RWPE2 (cell line): ENCODE data around the gene LRRC59.
A peak's percentile ranks its signal among the peaks of the same experiment; 100 is the strongest.
"Not testable (repeated sequence)": the region's sequence is repeated elsewhere in the genome, so short reads cannot be mapped to it uniquely, and the experiment has no call there.

Experiments
- ATAC-seq: fragments of 200-7000 bp; cut with Tn5 transposase; 3 replicates; pipeline ENCODE4 v1.9.1; 2021; ENCODE audit warnings: low read depth
- DNase-seq: peaks from one replicate; pipeline ENCODE4 v3.0.0-alpha.2; 2020; ENCODE audit warnings: low spot score
- H3K27ac ChIP-seq: fragments of 450-650 bp; 2 replicates; pipeline ENCODE4 v1.5.1; 2017; ENCODE audit warnings: mild to moderate bottlenecking; ENCODE audit not compliant: poor library complexity, severe bottlenecking
- H3K27me3 ChIP-seq: fragments of 250-450 bp; sonication (Bioruptor Pico); 2 replicates; pipeline ENCODE4 v1.5.1; 2021; ENCODE audit warnings: mild to moderate bottlenecking, moderate library complexity; ENCODE audit not compliant: insufficient read depth, poor library complexity, severe bottlenecking
- H3K36me3 ChIP-seq: fragments of 250-450 bp; sonication (Bioruptor Pico); 2 replicates; pipeline ENCODE4 v1.5.1; 2020; ENCODE audit warnings: low read depth, mild to moderate bottlenecking, moderate library complexity
- H3K4me1 ChIP-seq: fragments of 250-450 bp; sonication (Bioruptor Pico); 2 replicates; pipeline ENCODE4 v1.5.1; 2021; ENCODE audit warnings: mild to moderate bottlenecking, moderate library complexity; ENCODE audit not compliant: insufficient read depth, poor library complexity, severe bottlenecking
- H3K4me3 ChIP-seq: fragments of 250-450 bp; sonication (Bioruptor Pico); 2 replicates; pipeline ENCODE4 v1.5.1; 2021; ENCODE audit warnings: mild to moderate bottlenecking, moderate library complexity; ENCODE audit not compliant: severe bottlenecking
- H3K9me3 ChIP-seq: fragments of 250-450 bp; sonication (Bioruptor Pico); 2 replicates; pipeline ENCODE4 v1.5.1; 2021; ENCODE audit warnings: mild to moderate bottlenecking, moderate library complexity; ENCODE audit not compliant: severe bottlenecking
- TF ChIP-seq, protein P1 (sequence below): fragments of 450-650 bp; IDR thresholded peaks from one replicate; pipeline ENCODE4 v1.5.1; 2017; ENCODE audit warnings: mild to moderate bottlenecking, moderate library complexity; ENCODE audit not compliant: poor library complexity, severe bottlenecking

The LRRC59 gene

DNA sequence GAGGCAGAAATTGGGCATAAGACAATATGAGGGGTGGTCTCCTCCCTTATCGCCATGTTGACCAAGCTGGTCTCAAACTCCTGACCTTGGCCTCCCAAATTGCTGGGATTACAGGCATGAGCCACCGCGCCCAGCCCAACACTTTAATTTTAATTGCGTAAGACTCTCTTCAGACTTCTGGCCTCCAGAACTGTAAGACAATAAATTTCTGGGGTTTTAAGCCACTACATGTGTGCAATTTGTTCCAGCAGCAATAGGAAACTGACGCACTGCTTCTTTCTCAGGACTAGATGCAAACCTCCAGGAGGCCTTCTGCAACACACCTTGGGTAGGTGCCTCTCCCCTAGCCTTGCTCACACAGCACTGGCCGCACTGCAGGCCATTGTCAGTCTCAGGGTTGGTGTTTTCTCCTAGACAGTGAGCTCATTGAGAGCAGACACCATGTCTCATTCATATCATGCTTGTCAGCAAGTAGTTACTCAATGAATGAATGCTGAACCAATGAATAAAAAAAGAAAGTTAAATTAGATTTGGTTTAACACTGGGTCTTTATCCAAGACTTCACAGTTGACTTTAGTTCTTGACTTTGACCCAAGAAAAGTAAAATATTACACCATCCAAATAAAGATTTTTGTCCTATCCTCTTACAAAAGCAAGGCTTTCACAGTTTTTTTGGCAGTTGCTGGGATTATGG, 23.2 kb upstream of the LRRC59 start:
- DNase-seq (no peak), ATAC-seq (no peak)
- Histone ChIP-seq H3K9me3 (no peaks in the 10 kb centered on the region), H3K27ac (peak overlapping the region; percentile 92), H3K36me3 (no peaks in the 10 kb centered on the region), H3K4me1 (peaks cover 31% of the 10 kb centered on the region), H3K4me3 (no peak overlapping the region), H3K27me3 (no peaks in the 10 kb centered on the region)
- TF ChIP-seq, protein P1, sequence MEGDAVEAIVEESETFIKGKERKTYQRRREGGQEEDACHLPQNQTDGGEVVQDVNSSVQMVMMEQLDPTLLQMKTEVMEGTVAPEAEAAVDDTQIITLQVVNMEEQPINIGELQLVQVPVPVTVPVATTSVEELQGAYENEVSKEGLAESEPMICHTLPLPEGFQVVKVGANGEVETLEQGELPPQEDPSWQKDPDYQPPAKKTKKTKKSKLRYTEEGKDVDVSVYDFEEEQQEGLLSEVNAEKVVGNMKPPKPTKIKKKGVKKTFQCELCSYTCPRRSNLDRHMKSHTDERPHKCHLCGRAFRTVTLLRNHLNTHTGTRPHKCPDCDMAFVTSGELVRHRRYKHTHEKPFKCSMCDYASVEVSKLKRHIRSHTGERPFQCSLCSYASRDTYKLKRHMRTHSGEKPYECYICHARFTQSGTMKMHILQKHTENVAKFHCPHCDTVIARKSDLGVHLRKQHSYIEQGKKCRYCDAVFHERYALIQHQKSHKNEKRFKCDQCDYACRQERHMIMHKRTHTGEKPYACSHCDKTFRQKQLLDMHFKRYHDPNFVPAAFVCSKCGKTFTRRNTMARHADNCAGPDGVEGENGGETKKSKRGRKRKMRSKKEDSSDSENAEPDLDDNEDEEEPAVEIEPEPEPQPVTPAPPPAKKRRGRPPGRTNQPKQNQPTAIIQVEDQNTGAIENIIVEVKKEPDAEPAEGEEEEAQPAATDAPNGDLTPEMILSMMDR: no peak

GRCh38 chr17:50419577-50419976, 22.3 kb upstream of the LRRC59 start:
- H3K27ac ChIP-seq, H3K9me3 ChIP-seq, DNase-seq, H3K27me3 ChIP-seq, H3K36me3 ChIP-seq, ATAC-seq, H3K4me3 ChIP-seq: not testable (repeated sequence)
- H3K4me1 ChIP-seq: peaks cover 26% of the 10 kb centered on the region

DNA sequence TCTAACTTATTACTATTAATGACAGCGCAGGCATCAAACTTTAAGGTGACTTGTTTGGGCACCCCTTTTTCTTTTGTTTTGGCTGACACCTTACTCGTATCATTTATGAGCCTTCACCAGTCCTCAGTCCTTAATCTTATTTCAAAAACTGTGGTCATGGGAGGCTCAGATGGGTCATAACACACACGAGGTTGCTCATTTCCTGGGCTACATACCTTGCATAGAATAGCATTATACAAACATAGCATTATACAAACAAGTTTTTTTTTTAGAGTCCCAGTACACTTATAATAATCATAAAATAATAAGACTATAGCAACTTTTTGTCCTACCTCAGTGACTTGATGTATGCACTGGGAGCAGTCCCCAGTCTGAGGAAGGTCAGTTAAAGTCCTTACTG, 17.5 kb upstream of the LRRC59 start:
- Histone ChIP-seq H3K36me3 (no peaks in the 10 kb centered on the region), H3K4me1 (peaks cover 5% of the 10 kb centered on the region), H3K9me3 (no peaks in the 10 kb centered on the region), H3K4me3 (no peak overlapping the region), H3K27me3 (no peaks in the 10 kb centered on the region), H3K27ac (no peak overlapping the region)
- ATAC-seq: no peak
- DNase-seq: no peak
- TF ChIP-seq, protein P1: no peak

DNA sequence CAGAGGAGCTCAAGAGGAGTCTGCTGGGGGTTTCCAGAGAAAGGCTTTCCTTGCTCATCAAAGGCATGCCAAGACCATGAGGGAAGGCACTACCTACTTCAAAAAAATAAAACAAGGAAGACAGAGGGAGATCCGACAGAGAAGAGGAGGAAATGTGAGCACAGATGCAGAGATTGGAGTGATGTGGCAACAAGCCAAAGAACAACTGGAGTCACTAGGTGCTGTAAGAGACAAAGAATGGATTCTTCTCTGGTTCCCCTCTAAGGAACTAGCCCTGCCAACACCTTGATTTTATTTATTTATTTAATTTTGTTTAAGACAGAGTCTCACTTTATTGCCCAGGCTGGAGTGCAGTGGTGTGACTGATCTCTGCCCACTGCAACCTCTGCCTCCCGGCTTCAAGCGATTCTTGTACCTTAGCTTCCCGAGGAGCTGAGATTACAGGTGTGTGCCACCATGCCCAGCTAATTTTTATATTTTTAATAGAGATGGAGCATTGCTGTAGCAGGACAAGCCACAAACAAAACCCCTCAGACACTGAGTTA, 14.9 kb upstream of the LRRC59 start:
- DNase-seq: no peak
- no peaks in the 10 kb centered on the region for H3K36me3 ChIP-seq
- peaks cover 5% of the 10 kb centered on the region for H3K4me1 ChIP-seq
- no peak for ATAC-seq
- no peaks in the 10 kb centered on the region for H3K9me3 ChIP-seq
- no peak overlapping the region for H3K4me3 ChIP-seq
- TF ChIP-seq, protein P1: no peak
- no peaks in the 10 kb centered on the region for H3K27me3 ChIP-seq
- no peak overlapping the region for H3K27ac ChIP-seq

DNA sequence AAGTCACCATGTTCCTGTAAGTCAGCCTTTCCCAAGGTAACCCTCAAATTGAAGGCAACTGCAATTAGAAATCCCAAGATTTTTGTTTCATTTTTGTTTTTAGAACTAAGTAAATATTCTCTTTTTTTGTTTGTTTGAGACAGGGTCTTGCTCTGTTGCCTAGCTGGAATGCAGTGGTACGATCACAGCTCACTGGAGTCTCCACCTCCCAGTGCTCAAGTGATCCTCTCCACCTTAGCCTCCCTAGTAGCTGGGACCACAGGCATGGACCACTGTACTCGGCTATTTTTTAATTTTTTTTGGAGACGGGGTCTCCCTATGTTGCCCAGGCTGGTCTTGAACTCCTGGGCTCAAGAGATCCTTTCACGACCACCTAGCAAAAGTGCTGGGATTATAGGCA, 10.6 kb upstream of the LRRC59 start:
- no peaks in the 10 kb centered on the region for H3K36me3 ChIP-seq
- no peaks in the 10 kb centered on the region for H3K27me3 ChIP-seq
- no peaks in the 10 kb centered on the region for H3K4me1 ChIP-seq
- DNase-seq (no peak), ATAC-seq (no peak)
- H3K4me3 ChIP-seq: no peak overlapping the region
- TF ChIP-seq, protein P1: no peak
- H3K27ac ChIP-seq: no peak overlapping the region
- no peaks in the 10 kb centered on the region for H3K9me3 ChIP-seq
